HCT116 (cell line): Measurements from ENCODE around the gene CKM.

Source experiments
- CEBPB ChIP-seq: IDR thresholded peaks from 2 replicates; pipeline ENCODE4 v1.6.1; 2012; ENCODE audit warnings: low read depth
- CTCF ChIP-seq, 3 experiments: fragments of 200-600 bp in 1 of 3; sonication (generic) in 1 of 3; IDR thresholded peaks in 2 of 3; conservative IDR thresholded peaks in 1 of 3; 2 replicates each; pipeline ENCODE4 v1.5.1; 2012 to 2017; ENCODE audit warnings: low read depth in 2 of 3, low read length in 2 of 3, antibody characterized with exemption in 1 of 3, borderline replicate concordance in 1 of 3, control low read depth in 1 of 3, mild to moderate bottlenecking in 1 of 3, mixed read lengths in 1 of 3, mixed run types in 1 of 3, moderate library complexity in 1 of 3; ENCODE audit not compliant: insufficient read depth in 1 of 3
- EGR1 ChIP-seq: IDR thresholded peaks from 2 replicates; pipeline ENCODE4 v1.6.1; 2012; ENCODE audit warnings: low read depth
- EZH2 ChIP-seq: fragments of 200-600 bp; sonication (generic); IDR thresholded peaks from 2 replicates; pipeline ENCODE4 v1.6.1; 2017; ENCODE audit warnings: antibody characterized with exemption, mixed run types
- EZH2phosphoT487 ChIP-seq: fragments of 200-600 bp; IDR thresholded peaks from 2 replicates; pipeline ENCODE4 v1.6.1; 2018; ENCODE audit warnings: antibody characterized with exemption, borderline replicate concordance
- MAX ChIP-seq: IDR thresholded peaks from 2 replicates; pipeline ENCODE4 v1.6.1; 2012
- POLR2A ChIP-seq: IDR thresholded peaks from 2 replicates; pipeline ENCODE4 v1.7.0; 2011; ENCODE audit warnings: borderline replicate concordance; ENCODE audit not compliant: insufficient read depth, insufficient read length; ENCODE audit errors: extremely low read depth
- POLR2AphosphoS5 ChIP-seq: IDR thresholded peaks from 2 replicates; pipeline ENCODE4 v1.6.1; 2011; ENCODE audit warnings: mild to moderate bottlenecking, low read depth, low read length, moderate library complexity
- REST ChIP-seq: IDR thresholded peaks from 2 replicates; pipeline ENCODE4 v1.6.1; 2012; ENCODE audit warnings: low read depth
- SP1 ChIP-seq: IDR thresholded peaks from 2 replicates; pipeline ENCODE4 v1.6.1; 2012; ENCODE audit warnings: low read depth
- ZNF274 ChIP-seq: fragments of 200-500 bp; sonication (Bioruptor generic); IDR thresholded peaks from 2 replicates; pipeline ENCODE4 v1.6.1; 2014; ENCODE audit warnings: mild to moderate bottlenecking, low read depth, low read length, inconsistent platforms

- TF ChIP-seq CTCF (IDR thresholded peaks at IDR 0.05 in 2 of 3, conservative IDR thresholded peaks at IDR 0.05 in 1 of 3; ENCODE audit: borderline replicate concordance in 1 of 3, insufficient read depth in 1 of 3, low read depth in 2 of 3, low read length in 2 of 3) (no peak), POLR2A (no peak), POLR2AphosphoS5 (no peak), MAX (no peak), REST (no peak), SP1 (no peak), EZH2 (no peak), CEBPB (no peak), ZNF274 (no peak), EGR1 (no peak), EZH2phosphoT487 (no peak)
Measured at GRCh38 chr19:45340899-45341453, 18.3 kb upstream of the CKM start.
